Measurements from ENCODE around the gene HNF1A. TPM values are rescaled to one million over a fixed set of nuclear protein-coding genes. Genes with fewer than 3 reads are reported as not detected.
A peak's percentile ranks its signal among the peaks of the same experiment; 100 is the strongest.

HNF1A gene
- total RNA-seq, 1 experiment from 2014 or later: not detected

DNA sequence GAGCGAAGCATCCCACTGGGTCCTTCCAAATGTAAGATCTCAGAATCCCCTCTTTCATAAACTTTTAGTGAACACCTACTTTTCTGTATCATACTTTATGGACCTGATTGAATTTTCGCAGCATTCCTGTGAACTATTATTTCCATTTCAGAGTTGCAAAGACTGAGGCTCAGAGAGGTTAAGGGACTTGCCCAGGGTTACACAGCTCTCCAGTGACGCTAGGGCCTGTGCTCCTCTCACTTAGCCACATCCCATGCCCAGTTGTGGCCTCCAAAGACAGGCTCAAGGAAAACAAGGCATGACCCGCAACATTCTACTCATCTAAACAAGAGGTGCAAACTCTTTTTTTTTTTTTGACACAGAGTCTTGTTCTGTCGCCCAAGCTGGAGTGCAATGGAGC lies 48.3 kb upstream of the HNF1A start:
- no peaks in the 10 kb centered on the region for H3K79me2 ChIP-seq (ENCODE audit: insufficient read depth, low read length)
- H3K27me3 ChIP-seq (ENCODE audit: insufficient read depth, low read length): no peaks in the 10 kb centered on the region
- peaks cover 22 to 31% of the 10 kb centered on the region in 2 experiments for H3K4me1 ChIP-seq (ENCODE audit: control insufficient read depth in 1 of 2, insufficient read depth in 2 of 2, low read length in 2 of 2)
- intact Hi-C loops (cut with micrococcal nuclease): no loop called here
- TF ChIP-seq RAD21 (IDR thresholded peaks at IDR 0.05; ENCODE audit: low read depth) (no peak), CBX3 (IDR thresholded peaks at IDR 0.05; ENCODE audit: low read depth) (no peak), EGR1 (IDR thresholded peaks at IDR 0.05; ENCODE audit: low read depth) (no peak), POLR2A (IDR thresholded peaks at IDR 0.05; ENCODE audit: borderline replicate concordance, extremely low read depth, insufficient read depth, insufficient read length) (no peak), ELF1 (IDR thresholded peaks at IDR 0.05; ENCODE audit: borderline replicate concordance, low read depth) (no peak), ZFX (IDR thresholded peaks at IDR 0.05) (no peak), SIN3A (IDR thresholded peaks at IDR 0.05; ENCODE audit: low read depth) (no peak), SP1 (IDR thresholded peaks at IDR 0.05; ENCODE audit: low read depth) (no peak)
- TF ChIP-seq, protein P1, sequence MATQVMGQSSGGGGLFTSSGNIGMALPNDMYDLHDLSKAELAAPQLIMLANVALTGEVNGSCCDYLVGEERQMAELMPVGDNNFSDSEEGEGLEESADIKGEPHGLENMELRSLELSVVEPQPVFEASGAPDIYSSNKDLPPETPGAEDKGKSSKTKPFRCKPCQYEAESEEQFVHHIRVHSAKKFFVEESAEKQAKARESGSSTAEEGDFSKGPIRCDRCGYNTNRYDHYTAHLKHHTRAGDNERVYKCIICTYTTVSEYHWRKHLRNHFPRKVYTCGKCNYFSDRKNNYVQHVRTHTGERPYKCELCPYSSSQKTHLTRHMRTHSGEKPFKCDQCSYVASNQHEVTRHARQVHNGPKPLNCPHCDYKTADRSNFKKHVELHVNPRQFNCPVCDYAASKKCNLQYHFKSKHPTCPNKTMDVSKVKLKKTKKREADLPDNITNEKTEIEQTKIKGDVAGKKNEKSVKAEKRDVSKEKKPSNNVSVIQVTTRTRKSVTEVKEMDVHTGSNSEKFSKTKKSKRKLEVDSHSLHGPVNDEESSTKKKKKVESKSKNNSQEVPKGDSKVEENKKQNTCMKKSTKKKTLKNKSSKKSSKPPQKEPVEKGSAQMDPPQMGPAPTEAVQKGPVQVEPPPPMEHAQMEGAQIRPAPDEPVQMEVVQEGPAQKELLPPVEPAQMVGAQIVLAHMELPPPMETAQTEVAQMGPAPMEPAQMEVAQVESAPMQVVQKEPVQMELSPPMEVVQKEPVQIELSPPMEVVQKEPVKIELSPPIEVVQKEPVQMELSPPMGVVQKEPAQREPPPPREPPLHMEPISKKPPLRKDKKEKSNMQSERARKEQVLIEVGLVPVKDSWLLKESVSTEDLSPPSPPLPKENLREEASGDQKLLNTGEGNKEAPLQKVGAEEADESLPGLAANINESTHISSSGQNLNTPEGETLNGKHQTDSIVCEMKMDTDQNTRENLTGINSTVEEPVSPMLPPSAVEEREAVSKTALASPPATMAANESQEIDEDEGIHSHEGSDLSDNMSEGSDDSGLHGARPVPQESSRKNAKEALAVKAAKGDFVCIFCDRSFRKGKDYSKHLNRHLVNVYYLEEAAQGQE (IDR thresholded peaks at IDR 0.05; ENCODE audit: low read depth): no peak
- TF ChIP-seq, protein P2, sequence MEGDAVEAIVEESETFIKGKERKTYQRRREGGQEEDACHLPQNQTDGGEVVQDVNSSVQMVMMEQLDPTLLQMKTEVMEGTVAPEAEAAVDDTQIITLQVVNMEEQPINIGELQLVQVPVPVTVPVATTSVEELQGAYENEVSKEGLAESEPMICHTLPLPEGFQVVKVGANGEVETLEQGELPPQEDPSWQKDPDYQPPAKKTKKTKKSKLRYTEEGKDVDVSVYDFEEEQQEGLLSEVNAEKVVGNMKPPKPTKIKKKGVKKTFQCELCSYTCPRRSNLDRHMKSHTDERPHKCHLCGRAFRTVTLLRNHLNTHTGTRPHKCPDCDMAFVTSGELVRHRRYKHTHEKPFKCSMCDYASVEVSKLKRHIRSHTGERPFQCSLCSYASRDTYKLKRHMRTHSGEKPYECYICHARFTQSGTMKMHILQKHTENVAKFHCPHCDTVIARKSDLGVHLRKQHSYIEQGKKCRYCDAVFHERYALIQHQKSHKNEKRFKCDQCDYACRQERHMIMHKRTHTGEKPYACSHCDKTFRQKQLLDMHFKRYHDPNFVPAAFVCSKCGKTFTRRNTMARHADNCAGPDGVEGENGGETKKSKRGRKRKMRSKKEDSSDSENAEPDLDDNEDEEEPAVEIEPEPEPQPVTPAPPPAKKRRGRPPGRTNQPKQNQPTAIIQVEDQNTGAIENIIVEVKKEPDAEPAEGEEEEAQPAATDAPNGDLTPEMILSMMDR (IDR thresholded peaks at IDR 0.05 in 2 of 3, conservative IDR thresholded peaks at IDR 0.05 in 1 of 3; ENCODE audit: borderline replicate concordance in 1 of 3, insufficient read depth in 1 of 3, low read depth in 2 of 3, low read length in 2 of 3): no peak
- H3K4me2 ChIP-seq (ENCODE audit: low read length): peak overlapping the region; percentile 86
- no peaks in the 10 kb centered on the region for H3K9me3 ChIP-seq (ENCODE audit: control insufficient read depth in 1 of 2, insufficient read depth in 1 of 2, low read depth in 1 of 2, low read length in 2 of 2)
- peak overlapping the region; percentile 59 for H3K9ac ChIP-seq (ENCODE audit: low read length)
- H2AFZ ChIP-seq (ENCODE audit: low read depth, low read length, poor library complexity, severe bottlenecking): no peak overlapping the region
- no peaks in the 10 kb centered on the region for H3K9me2 ChIP-seq (ENCODE audit: insufficient read depth)
- no peak for DNase-seq (ENCODE audit: low read depth, low spot score)
- H4K20me1 ChIP-seq (ENCODE audit: insufficient read depth): no peaks in the 10 kb centered on the region
- H3K27ac ChIP-seq (ENCODE audit: low read depth, low read length): peak overlapping the region; percentile 99
- no TSS peak for BruUV-seq (replicated peaks)
- ChIA-PET CTCF (no interaction called here), POLR2A (interaction anchor here (1.2 kb wide), 1 partner anchor 20 kb away, joined by 6 read pairs; no protein-coding TSS in a partner anchor), RAD21 (ENCODE audit: low non-redundant PET in 1 of 2, low total read pairs in 2 of 2, uncharacterized antibody in 2 of 2, unreplicated experiment in 2 of 2) (no interaction called here)
- no peak overlapping the region for H3K4me3 ChIP-seq (replicated peaks in 1 of 2; ENCODE audit: low read depth in 1 of 2, low read length in 2 of 2)
- H3K36me3 ChIP-seq (ENCODE audit: control insufficient read depth in 1 of 2, insufficient read depth in 2 of 2, low read length in 2 of 2): no peaks in the 10 kb centered on the region; a peak in 1 of 4 replicates
- ATAC-seq: no peak
